Bone marrow (tissue), 2 donors: Measurements from ENCODE around the gene CFAP54.

Source experiments
- DNase-seq, 2 donors: peaks; one replicate each; lab custom pipeline; 2025; lab: John Stamatoyannopoulos, UW

Gene CFAP54

DNA sequence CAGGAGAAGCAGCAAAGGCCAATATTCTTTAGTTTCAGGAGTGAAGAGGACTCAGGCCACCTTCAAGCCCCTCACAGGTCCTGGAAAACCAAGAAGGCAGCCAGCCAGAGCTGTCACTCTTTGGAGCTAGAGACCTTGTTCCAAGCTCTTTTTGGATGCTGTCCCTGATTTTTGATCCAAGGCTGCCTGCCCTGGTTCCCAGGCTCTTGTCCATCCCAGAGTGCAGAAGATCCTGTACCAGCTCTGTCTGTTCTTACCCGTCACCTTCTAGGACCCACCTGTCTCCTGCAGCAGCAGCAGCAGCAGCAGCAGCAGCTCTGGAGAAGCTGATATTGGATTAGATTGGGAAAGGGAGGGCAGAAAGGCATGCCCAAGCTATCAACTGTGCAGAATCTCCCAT is 260.6 kb downstream of the CFAP54 start:
- no peak for DNase-seq

GRCh38 chr12:96751626-96752025 is 262.2 kb downstream of the CFAP54 start:
- DNase-seq: no peak

DNA sequence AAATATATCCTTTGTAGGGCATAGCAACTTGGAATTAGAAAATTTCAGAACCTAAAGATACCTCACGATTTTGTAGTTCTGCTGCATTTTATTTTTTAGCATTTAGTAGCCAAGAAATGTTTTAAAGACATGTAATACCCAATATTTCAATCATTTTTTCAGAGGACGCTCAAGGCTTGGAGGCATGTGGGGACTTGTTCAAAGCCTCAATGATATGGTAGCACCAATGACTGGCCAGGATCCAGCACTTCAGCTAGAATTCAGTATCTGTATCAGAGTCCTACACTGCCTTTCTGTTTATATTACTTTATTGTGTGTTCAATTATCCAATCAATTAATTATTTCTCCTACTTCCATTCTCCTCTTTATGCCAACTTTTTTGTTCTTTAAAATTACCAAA is 262.8 kb downstream of the CFAP54 start:
- DNase-seq: no peak

DNA sequence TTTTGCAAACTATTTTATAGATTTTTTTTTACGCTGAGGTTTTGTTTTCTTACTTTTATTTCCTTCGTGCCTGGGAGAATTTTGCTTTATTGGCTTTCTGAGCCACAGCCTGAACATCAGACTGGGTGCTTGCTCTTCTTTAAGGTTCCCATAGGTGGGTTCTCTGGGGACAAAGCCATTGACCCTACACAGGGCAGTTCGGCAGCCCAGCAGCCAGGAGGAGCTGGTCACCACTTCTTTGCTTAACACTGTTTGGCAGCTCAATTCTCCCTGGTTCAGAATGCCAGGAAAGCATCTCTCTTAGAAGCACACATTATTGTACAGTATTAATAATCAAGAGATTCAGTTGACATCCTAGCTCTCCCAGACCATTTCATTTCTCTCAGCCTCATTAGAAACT is 276.9 kb downstream of the CFAP54 start:
- DNase-seq: no peak

GRCh38 chr12:96769400-96769799 is 280.0 kb downstream of the CFAP54 start:
- DNase-seq: no peak

- DNase-seq: no peak
Observed at GRCh38 chr12:96770219-96771102, 281.1 kb downstream of the CFAP54 start.

GRCh38 chr12:96773031-96773430 is 283.7 kb downstream of the CFAP54 start:
- DNase-seq: no peak

- DNase-seq: no peak
Observed at GRCh38 chr12:96774496-96775256, 285.3 kb downstream of the CFAP54 start.

GRCh38 chr12:96776908-96777307 is 287.5 kb downstream of the CFAP54 start:
- no peak for DNase-seq

DNA sequence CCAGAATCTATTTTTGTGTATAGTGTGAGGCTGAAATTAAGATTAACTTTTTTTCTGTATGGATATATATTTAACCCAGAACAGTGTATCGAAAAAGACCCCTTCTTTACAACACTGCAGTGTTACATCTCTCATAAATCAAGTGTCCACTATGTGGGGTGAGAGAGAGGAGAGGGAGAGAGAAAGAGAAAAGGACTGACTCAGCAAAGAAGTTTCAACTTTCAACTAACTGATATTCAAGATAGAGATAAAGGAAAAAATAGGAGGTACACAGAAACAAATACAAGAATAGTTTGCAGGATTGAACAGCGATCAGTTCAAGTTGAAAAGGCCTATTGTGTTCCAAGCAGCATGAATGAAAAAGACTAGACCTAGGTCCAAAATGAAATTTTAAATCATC is 291.0 kb downstream of the CFAP54 start:
- no peak for DNase-seq

- DNase-seq: no peak
Observed at GRCh38 chr12:96786791-96787190, 297.4 kb downstream of the CFAP54 start.

- DNase-seq: no peak
Observed at GRCh38 chr12:96803969-96804368, 314.6 kb downstream of the CFAP54 start.

- no peak for DNase-seq
Observed at GRCh38 chr12:96806272-96806671, 316.9 kb downstream of the CFAP54 start.

- DNase-seq: no peak
Observed at GRCh38 chr12:96807741-96808140, 318.4 kb downstream of the CFAP54 start.

- DNase-seq: no peak
Observed at GRCh38 chr12:96808587-96808986, 319.2 kb downstream of the CFAP54 start.

- DNase-seq: no peak
Observed at GRCh38 chr12:96809522-96809921, 320.1 kb downstream of the CFAP54 start.

- DNase-seq: no peak
Observed at GRCh38 chr12:96810057-96810456, 320.7 kb downstream of the CFAP54 start.

GRCh38 chr12:96810477-96810876 is 321.1 kb downstream of the CFAP54 start:
- no peak for DNase-seq

DNA sequence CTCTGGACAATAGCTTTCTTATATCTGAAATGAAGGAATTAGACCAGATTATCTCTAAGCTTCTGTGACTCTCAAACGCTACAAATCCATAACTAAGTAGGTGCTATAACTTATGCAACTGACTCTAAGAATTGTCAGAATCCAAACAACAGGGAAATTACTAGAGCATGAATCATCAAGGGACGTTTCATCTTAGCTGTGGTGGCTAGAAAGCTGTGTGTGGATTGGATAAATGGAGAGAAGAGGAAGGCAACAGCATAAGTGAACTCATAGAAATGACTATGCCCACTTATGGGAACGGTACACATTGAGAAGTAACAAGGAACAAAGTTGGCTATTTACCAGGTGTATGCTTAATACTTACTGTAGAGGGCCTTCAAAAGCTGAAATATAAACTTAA is 321.7 kb downstream of the CFAP54 start:
- DNase-seq: no peak

- DNase-seq: no peak
Observed at GRCh38 chr12:96812153-96812552, 322.8 kb downstream of the CFAP54 start.

DNA sequence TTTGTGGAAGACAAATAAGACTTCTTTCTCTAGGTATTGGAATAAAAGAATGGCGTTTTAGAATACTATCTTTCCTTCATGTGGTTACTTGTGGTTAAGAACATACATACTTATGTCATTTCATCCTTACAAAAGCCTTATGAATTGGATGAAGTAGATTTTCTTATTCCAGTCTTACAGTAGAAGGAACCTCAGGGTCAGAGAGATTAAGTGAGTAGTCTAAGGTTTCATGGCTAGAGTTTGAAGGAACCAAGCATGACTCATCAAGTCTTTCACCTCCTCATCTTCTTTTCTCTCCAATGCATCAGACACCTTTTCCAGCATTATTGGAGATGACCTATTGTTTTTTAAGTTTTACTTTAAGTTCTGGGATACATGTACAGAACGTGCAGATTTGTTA is 324.8 kb downstream of the CFAP54 start:
- DNase-seq: no peak

DNA sequence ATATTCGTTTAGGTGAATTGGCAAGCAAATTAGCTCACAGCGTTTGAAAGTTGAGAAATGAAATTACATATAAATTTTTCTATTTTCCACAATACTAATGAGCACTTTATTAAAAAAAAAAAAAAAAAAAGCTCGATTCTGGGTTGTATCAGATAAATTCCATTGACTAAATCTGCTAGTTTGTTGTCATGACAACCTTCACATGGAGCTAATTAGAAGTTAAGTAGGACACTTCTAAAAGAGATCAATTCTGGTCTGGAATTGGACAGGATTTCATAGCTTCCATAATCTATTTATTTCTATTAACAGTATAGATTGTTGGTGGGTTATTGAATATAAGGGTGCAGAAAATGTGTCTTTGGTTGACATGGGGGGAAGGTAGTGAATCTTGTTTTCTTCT is 332.2 kb downstream of the CFAP54 start:
- no peak for DNase-seq

DNA sequence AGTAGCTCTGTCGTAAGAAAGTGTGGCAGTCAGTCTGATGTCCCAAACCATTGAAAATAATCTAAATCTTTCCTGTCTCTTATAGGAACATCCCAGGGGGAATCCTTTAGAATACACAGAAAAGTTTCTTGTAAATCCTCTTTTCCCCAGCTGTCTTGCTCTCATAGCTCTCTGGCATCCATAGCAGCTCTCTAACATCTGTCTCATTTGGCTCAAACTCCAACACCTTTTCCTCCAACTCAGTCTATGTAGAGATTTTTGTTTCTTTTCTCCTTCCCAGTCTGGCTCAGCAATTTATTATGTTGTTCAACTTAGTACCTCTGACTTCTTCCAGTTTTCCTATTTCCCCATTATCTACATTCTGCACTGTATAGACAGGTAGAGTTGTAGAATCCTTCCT is 333.3 kb downstream of the CFAP54 start:
- no peak for DNase-seq
